SK-N-SH treated with all-trans-retinoic acid at 6 μM for 48 hours (cell line): ENCODE measurements around the gene VPS39.

Source experiments
- CSDC2 ChIP-seq: fragments of 250-450 bp; sonication (Bioruptor Pico); IDR thresholded peaks from 2 replicates; pipeline ENCODE4 v1.5.0; 2020; ENCODE audit warnings: mild to moderate bottlenecking, moderate library complexity
- GLIS3 ChIP-seq: fragments of 250-450 bp; sonication (Bioruptor Pico); IDR thresholded peaks from 2 replicates; pipeline ENCODE4 v1.5.0; 2020; ENCODE audit warnings: mild to moderate bottlenecking, moderate library complexity
- OSR1 ChIP-seq: fragments of 250-450 bp; sonication (Bioruptor Pico); IDR thresholded peaks from 2 replicates; pipeline ENCODE4 v1.8.0; 2022; ENCODE audit warnings: moderate library complexity, mild to moderate bottlenecking, inconsistent platforms
- ZFP30 ChIP-seq: fragments of 450-650 bp; formaldehyde crosslinking; IDR thresholded peaks from 2 replicates; pipeline ENCODE4 v1.5.0; 2022; ENCODE audit warnings: mild to moderate bottlenecking, moderate library complexity
- ZNF70 ChIP-seq: fragments of 450-650 bp; formaldehyde crosslinking; IDR thresholded peaks from 2 replicates; pipeline ENCODE4 v1.5.0; 2020; ENCODE audit warnings: mild to moderate bottlenecking, moderate library complexity
- TF ChIP-seq, protein P1 (sequence below): fragments of 250-450 bp; sonication (Bioruptor Pico); IDR thresholded peaks from 2 replicates; pipeline ENCODE4 v1.8.0; 2020; ENCODE audit warnings: mild to moderate bottlenecking, moderate library complexity, borderline replicate concordance

DNA sequence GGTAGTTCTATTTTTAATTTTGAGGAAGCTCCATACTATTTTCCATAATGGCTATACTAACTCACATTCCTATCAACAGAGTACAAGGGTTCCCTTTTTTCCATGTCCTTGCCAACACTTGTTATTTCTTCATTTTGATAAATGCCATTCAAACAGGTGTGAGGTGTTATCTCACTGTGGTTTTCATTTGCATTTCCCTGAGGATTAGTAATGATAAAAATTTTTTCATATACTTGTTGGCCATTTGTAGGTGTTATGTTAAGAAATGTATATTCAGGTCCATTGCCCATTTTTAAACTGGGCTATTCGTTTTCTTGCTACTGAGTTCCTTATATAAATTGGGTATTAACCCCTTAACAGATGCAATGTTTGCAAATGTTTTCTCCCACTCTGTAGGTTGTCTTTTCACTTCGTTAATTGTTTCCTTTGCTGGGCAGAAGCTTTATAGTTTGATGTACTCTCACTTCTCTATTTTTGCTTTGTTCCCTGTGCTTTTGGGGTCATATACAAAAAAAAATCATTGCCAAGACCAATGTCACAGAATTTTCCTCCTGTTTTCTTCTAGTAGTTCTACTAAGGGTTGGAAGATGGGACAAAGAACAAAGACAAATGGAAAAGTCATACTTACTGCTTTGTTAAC, 11.0 kb upstream of the VPS39 start:
- TF ChIP-seq, protein P1, sequence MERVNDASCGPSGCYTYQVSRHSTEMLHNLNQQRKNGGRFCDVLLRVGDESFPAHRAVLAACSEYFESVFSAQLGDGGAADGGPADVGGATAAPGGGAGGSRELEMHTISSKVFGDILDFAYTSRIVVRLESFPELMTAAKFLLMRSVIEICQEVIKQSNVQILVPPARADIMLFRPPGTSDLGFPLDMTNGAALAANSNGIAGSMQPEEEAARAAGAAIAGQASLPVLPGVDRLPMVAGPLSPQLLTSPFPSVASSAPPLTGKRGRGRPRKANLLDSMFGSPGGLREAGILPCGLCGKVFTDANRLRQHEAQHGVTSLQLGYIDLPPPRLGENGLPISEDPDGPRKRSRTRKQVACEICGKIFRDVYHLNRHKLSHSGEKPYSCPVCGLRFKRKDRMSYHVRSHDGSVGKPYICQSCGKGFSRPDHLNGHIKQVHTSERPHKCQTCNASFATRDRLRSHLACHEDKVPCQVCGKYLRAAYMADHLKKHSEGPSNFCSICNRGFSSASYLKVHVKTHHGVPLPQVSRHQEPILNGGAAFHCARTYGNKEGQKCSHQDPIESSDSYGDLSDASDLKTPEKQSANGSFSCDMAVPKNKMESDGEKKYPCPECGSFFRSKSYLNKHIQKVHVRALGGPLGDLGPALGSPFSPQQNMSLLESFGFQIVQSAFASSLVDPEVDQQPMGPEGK (CRISPR knock-in tag), result no peak
- TF ChIP-seq OSR1 (CRISPR knock-in tag), result no peak
- no peak for TF ChIP-seq ZNF70 (CRISPR knock-in tag)
- no peak for TF ChIP-seq GLIS3 (CRISPR knock-in tag)
- TF ChIP-seq ZFP30 (CRISPR knock-in tag), result no peak
- TF ChIP-seq CSDC2 (CRISPR knock-in tag), result no peak
